GM18526 (cell line): ENCODE results near the gene DDX25.

Experiments used
- POLR2A ChIP-seq: IDR thresholded peaks from 3 replicates; pipeline ENCODE4 v1.6.1; 2011; ENCODE audit not compliant: insufficient read length; ENCODE audit errors: extremely low read depth

Gene DDX25

DNA sequence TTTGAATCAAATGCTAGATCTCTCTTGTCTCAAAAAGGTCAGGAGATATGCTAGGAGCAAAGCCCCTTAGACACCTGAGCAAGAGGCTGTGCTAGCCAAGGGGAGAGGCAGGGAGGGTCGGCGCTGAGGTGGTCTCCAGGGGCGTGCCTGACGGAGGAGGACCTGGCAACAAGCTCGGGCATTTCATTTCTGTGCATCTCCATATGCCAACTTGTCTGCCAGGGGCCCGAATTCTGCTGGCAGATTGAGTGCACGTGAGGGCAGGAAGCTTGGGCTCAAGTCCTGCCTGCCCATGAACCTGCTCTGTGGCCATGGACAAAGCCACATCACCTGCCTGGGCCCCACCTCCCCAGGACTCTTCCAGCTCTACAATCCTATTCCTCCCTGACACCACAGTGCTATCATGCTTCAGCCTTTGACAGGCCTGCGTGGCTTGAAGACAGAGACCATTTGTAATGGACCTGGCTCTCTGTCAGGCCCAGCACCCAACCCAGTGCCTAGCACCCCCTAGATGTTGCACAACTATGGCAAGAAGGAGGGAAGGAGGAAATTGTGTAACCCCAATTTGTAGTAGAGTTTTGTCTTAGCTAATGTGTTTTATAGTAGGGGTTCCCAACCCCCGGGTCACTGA, 25.3 kb downstream of the DDX25 start:
- TF ChIP-seq POLR2A: no peak

GRCh38 chr11:125930076-125930450, 25.8 kb downstream of the DDX25 start:
- TF ChIP-seq POLR2A: no peak

DNA sequence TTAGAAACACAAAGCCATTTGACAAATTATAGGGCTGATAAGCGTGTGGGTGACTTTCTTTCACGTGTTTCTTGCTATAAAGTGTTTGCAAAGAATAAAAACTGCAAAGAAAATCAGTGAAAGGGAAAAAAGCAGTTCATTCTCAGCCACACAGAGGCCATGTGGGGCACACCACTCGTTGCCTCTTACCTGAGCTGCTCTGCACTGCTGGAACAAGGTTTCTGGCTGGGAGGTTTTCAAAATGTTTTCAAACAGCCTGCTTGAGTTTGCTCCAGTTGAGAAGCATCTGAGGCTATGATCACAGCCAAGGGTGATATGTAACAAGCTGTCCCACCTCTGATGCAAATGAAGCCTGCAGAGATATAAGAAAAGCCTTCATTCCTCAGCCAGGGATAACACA, 26.8 kb downstream of the DDX25 start:
- TF ChIP-seq POLR2A: no peak

- no peak for TF ChIP-seq POLR2A
Observed at GRCh38 chr11:125931668-125932067, 27.4 kb downstream of the DDX25 start.

- no peak for TF ChIP-seq POLR2A
Observed at GRCh38 chr11:125932301-125932700, 28.0 kb downstream of the DDX25 start.

DNA sequence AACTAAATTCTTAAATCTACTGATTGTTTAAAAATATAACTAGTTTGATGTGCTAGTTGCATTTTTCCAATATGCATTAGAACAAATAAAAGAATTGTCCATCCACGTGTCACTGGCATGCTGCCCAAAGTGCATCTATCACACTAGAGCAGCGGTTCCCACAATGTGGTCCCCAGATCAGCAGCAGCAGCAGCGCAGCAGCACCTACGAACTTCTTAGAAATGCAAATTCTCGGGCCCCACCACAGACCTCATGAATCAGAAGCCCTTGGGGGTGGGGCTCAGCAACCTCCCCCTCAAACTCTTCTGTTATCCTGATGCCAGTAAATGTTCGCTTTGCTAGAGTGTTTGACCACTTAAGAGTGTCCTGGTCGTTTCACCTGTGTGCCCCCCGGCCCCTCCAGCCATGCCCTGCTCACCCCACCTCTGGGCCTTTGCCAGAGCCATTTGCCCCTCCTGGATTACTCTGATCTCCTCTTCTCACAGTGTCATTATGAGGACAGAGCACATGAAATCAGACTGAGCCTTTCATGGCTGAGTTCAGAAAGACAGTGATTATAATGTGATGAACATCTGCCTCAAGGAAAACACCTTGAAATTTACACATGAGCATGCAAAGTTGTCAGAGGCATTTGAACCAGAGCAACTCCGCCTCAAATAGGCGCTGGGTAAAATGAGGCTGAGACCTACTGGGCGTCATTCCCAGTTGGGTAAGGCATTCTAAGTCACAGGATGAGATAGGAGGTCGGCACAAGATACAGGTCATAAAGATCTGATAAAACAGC, 28.9 kb downstream of the DDX25 start:
- no peak for TF ChIP-seq POLR2A

DNA sequence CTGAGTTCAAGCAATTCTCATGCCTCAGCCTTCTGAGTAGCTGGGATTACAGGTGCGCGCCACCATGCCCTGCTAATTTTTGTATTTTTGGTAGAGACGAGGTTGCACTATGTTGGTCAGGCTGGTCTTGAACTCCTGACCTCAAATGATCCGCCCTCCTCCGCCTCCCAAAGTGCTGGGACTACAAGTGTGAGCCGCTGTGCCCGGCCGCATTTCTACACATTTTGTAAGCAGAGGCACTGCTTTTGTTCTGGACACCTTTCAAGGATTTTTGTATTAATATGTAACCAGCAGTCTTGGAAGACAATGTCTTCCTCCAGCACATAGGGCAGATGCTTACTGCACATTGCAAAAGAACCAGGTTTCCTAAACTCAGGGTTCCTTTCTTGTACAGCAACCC, 30.2 kb downstream of the DDX25 start:
- no peak for TF ChIP-seq POLR2A

DNA sequence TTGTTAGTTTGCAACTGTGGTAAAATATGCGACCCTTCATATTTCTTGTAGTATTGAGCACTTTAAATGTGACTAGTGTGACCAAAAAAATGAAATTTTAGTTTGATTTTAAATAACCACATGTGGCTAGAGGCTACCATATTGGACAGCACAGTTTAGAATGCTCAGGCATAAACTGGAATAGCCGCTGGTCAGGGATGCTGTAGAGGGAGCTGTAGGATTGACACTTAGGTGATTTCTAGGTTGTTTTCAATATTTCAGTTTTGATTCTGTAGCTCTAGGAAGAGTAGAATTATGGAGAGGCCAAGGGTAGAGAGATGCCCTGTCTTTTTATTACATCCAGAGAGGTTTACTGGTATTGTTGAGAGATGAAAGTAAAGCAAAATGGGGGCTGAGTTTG, 30.7 kb downstream of the DDX25 start:
- TF ChIP-seq POLR2A: no peak

- no peak for TF ChIP-seq POLR2A
Observed at GRCh38 chr11:125935618-125936199, 31.4 kb downstream of the DDX25 start.

DNA sequence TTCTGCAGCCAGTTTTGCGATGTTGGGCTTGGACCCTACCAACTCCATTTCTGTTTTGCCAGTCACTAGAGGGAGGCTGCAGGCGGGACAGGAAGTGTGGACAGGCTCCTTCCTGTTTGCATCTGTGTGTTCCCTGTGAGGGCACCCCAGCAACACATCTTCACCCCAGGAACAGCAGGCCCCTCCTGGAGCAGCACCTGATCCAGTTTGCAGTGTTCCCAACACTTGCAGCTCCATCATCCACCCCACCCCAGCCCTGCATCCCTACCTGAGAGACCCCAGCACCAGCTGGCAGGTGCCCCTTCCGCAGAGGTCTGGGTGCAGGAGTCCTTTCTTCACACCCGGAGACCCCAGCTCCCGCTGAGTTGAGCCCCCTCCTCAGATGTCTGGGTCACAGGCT, 34.1 kb downstream of the DDX25 start:
- no peak for TF ChIP-seq POLR2A

DNA sequence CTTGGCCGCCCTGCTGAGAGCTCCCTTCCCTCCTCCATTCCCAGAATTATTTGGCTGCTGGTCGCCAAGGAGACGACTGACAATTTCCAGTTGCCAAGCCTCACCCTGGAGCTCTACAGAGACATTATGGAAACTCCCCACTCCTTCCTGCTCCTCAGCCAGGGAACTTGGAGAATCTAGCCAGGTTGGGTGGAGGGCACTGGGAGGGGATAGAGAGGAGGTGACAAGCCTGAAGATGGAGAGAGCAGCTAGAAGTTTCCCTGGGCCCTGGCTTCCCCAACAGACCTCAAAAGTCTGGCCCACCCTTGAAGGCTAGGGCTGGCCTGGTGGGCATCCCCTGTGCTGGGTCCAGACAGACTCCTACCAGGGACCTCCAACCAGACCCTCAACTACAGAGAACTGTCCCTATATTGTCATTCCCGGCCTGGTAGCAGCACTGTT, 34.8 kb downstream of the DDX25 start:
- TF ChIP-seq POLR2A: no peak

DNA sequence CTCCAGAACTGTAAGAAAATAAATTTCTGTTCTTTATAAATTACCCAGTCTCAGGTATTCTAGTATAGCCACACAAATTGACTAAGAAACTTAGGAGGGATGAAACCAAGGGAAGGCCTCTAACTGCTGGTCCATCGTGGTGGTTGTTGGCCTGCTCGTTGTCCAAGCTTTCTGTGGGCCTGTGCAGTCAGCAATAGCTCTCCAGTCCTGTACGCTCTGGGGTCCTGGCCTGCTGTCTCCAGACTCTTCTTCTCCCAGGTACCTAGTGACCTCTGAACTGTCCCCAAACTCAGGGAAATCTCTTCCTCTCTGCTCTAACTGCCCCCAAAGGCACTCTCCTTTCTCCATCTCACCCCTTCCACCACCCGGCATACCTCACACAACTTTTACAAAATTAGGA, 35.8 kb downstream of the DDX25 start:
- TF ChIP-seq POLR2A: no peak

DNA sequence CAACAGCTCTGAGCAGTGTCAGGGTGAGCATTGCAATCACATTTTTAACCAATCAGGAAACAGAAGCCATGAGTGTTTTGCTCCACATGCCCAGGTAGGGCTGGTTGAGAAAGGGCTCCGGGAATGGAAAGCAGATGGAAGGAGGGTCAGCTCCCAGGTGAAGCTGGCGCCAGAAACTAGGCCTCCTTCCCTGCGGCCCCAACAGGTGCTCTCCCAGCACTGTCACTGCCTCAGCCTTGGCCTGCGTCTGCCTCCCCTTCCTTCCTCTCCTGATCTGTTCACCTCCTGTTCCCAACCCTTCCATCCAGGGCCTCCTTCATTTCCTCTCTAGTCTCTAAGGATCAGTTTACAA, 36.9 kb downstream of the DDX25 start:
- TF ChIP-seq POLR2A: no peak

GRCh38 chr11:125941619-125942611, 37.6 kb downstream of the DDX25 start:
- TF ChIP-seq POLR2A: no peak

DNA sequence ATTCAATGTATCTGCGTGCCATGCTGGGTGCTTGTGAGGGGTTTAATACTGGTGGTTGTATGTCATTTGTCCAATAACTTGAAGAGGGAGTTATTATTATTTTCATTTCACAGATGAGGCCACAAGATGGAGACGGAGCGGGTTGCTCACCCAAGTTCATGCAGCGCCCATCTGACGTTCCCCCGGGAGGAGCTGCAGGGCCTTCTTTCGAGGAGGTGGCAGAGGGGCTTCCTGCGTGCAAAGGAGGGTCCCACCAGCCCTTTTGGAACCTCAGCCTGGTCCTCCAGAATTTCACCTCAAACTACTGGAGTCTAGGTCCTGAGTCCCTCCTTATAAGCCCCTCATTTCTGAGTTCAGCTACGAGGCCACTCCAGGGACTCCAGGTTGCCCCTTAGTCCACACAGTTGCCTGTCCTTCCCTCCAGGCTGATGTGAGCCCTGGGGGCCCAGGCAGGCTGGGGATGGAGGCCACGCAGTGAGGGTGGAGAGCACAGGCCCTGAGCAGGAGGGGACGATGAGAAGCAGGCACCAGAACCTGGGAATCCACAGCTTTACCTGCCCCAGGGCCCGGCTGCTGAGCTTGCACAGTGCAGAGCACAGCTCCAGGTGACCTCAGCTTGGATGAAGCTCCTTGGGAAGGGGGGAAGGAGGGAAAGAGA, 38.6 kb downstream of the DDX25 start:
- TF ChIP-seq POLR2A: no peak
